Measurements from ENCODE around the gene SGK2. TPM values are rescaled to one million over a fixed set of nuclear protein-coding genes. Genes with fewer than 3 reads are reported as not detected.
A peak's percentile ranks its signal among the peaks of the same experiment; 100 is the strongest.

The SGK2 gene
- total and polyA plus RNA-seq, 2 of the 13 experiments (the other 11 are each of a cell fraction or from before 2014, with no cell fraction given), result 6.2 to 29.4 TPM

GRCh38 chr20:43514648-43514999 lies 44.2 kb upstream of the SGK2 start (continued):
- TF ChIP-seq, protein P1, sequence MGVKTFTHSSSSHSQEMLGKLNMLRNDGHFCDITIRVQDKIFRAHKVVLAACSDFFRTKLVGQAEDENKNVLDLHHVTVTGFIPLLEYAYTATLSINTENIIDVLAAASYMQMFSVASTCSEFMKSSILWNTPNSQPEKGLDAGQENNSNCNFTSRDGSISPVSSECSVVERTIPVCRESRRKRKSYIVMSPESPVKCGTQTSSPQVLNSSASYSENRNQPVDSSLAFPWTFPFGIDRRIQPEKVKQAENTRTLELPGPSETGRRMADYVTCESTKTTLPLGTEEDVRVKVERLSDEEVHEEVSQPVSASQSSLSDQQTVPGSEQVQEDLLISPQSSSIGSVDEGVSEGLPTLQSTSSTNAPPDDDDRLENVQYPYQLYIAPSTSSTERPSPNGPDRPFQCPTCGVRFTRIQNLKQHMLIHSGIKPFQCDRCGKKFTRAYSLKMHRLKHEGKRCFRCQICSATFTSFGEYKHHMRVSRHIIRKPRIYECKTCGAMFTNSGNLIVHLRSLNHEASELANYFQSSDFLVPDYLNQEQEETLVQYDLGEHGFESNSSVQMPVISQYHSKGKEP (CRISPR knock-in tag; IDR thresholded peaks at IDR 0.05), result peak; percentile 33; the same call in 1 of the 2 replicates
- TF ChIP-seq ZNF33B (CRISPR knock-in tag; IDR thresholded peaks at IDR 0.05), result no peak
- TF ChIP-seq ZNF891 (CRISPR knock-in tag; IDR thresholded peaks at IDR 0.05), result 0 out of 2 replicates have a peak, but pooled peaks have one; percentile 6
- TF ChIP-seq, protein P2, sequence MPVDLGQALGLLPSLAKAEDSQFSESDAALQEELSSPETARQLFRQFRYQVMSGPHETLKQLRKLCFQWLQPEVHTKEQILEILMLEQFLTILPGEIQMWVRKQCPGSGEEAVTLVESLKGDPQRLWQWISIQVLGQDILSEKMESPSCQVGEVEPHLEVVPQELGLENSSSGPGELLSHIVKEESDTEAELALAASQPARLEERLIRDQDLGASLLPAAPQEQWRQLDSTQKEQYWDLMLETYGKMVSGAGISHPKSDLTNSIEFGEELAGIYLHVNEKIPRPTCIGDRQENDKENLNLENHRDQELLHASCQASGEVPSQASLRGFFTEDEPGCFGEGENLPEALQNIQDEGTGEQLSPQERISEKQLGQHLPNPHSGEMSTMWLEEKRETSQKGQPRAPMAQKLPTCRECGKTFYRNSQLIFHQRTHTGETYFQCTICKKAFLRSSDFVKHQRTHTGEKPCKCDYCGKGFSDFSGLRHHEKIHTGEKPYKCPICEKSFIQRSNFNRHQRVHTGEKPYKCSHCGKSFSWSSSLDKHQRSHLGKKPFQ (CRISPR knock-in tag; IDR thresholded peaks at IDR 0.05; ENCODE audit: insufficient replicate concordance), result peak; percentile 75
- TF ChIP-seq CHCHD3 (CRISPR knock-in tag; IDR thresholded peaks at IDR 0.05), result 0 out of 2 replicates have a peak, but pooled peaks have one; percentile 15
- TF ChIP-seq USF2 (IDR thresholded peaks at IDR 0.05; ENCODE audit: low read depth, low read length), result no peak
- TF ChIP-seq USF2 (CRISPR knock-in tag; IDR thresholded peaks at IDR 0.05; ENCODE audit: borderline replicate concordance), result 0 out of 2 replicates have a peak, but pooled peaks have one; percentile 38
- TF ChIP-seq PHF8 (CRISPR knock-in tag; IDR thresholded peaks at IDR 0.05), result peak; percentile 66
- peak; percentile 7; the same call in 1 of the 2 replicates for TF ChIP-seq ATF7-NPFF (CRISPR knock-in tag; IDR thresholded peaks at IDR 0.05; ENCODE audit: low read depth)
- no peak for TF ChIP-seq GTF3A (CRISPR knock-in tag; conservative IDR thresholded peaks at IDR 0.05)
- TF ChIP-seq HES4 (CRISPR knock-in tag; IDR thresholded peaks at IDR 0.05; ENCODE audit: borderline replicate concordance), result peak; percentile 72; the same call in 1 of the 2 replicates
- peak; percentile 52 for TF ChIP-seq AGO1 (IDR thresholded peaks at IDR 0.05; ENCODE audit: low read depth, low read length, poor library complexity, severe bottlenecking)
- 0 out of 2 replicates have a peak, but pooled peaks have one; percentile 42 for TF ChIP-seq ZNF124 (CRISPR knock-in tag; IDR thresholded peaks at IDR 0.05)
- TF ChIP-seq MAFG (CRISPR knock-in tag; IDR thresholded peaks at IDR 0.05), result no peak
- TF ChIP-seq, protein P3, sequence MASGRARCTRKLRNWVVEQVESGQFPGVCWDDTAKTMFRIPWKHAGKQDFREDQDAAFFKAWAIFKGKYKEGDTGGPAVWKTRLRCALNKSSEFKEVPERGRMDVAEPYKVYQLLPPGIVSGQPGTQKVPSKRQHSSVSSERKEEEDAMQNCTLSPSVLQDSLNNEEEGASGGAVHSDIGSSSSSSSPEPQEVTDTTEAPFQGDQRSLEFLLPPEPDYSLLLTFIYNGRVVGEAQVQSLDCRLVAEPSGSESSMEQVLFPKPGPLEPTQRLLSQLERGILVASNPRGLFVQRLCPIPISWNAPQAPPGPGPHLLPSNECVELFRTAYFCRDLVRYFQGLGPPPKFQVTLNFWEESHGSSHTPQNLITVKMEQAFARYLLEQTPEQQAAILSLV (CRISPR knock-in tag; IDR thresholded peaks at IDR 0.05; ENCODE audit: borderline replicate concordance), result 0 out of 2 replicates have a peak, but pooled peaks have one; percentile 37
- no peak for TF ChIP-seq NBN (conservative IDR thresholded peaks at IDR 0.05)
- TF ChIP-seq, protein P4, sequence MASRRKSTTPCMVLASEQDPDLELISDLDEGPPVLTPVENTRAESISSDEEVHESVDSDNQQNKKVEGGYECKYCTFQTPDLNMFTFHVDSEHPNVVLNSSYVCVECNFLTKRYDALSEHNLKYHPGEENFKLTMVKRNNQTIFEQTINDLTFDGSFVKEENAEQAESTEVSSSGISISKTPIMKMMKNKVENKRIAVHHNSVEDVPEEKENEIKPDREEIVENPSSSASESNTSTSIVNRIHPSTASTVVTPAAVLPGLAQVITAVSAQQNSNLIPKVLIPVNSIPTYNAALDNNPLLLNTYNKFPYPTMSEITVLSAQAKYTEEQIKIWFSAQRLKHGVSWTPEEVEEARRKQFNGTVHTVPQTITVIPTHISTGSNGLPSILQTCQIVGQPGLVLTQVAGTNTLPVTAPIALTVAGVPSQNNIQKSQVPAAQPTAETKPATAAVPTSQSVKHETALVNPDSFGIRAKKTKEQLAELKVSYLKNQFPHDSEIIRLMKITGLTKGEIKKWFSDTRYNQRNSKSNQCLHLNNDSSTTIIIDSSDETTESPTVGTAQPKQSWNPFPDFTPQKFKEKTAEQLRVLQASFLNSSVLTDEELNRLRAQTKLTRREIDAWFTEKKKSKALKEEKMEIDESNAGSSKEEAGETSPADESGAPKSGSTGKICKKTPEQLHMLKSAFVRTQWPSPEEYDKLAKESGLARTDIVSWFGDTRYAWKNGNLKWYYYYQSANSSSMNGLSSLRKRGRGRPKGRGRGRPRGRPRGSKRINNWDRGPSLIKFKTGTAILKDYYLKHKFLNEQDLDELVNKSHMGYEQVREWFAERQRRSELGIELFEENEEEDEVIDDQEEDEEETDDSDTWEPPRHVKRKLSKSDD (CRISPR knock-in tag; IDR thresholded peaks at IDR 0.05; ENCODE audit: low read depth), result 0 out of 2 replicates have a peak, but pooled peaks have one; percentile 22
- TF ChIP-seq E2F1 (CRISPR knock-in tag; IDR thresholded peaks at IDR 0.05), result peak; percentile 44; the same call in 1 of the 2 replicates
- no peak for TF ChIP-seq ZNF17 (CRISPR knock-in tag; IDR thresholded peaks at IDR 0.05)

Data from HepG2 (cell line).